Naive B cell (primary cell): ENCODE data around the gene DNM3. TPM values are rescaled to one million over a fixed set of nuclear protein-coding genes. Genes with fewer than 3 reads are reported as not detected.

ENCODE experiments used
- ATAC-seq, 2 donors: fragments of 150-1000 bp; cut with Tn5 transposase; 2 replicates each; pipeline ENCODE4 v1.10.0; 2021; ENCODE audit warnings: low read depth in 2 of 2, mild to moderate bottlenecking in 2 of 2, moderate library complexity in 2 of 2
- DNase-seq: peaks from one replicate; pipeline ENCODE4 v3.0.0; 2022
- H3K27ac Mint-ChIP-seq, 6 donors: one replicate each; pipeline ENCODE4 v1.8.0; 2020 to 2022; ENCODE audit warnings: mild to moderate bottlenecking in 6 of 6, mixed read lengths in 6 of 6, moderate library complexity in 5 of 6, inconsistent platforms in 2 of 6
- H3K27me3 Mint-ChIP-seq, 3 donors: one replicate each; pipeline ENCODE4 v1.8.0; 2021 to 2022; ENCODE audit warnings: mixed read lengths in 3 of 3, mild to moderate bottlenecking in 1 of 3
- H3K36me3 Mint-ChIP-seq, 2 donors: one replicate each; pipeline ENCODE4 v1.8.0; 2020 to 2022; ENCODE audit warnings: mixed read lengths in 2 of 2, inconsistent platforms in 1 of 2, mild to moderate bottlenecking in 1 of 2
- H3K4me1 Mint-ChIP-seq, 3 donors: one replicate each; pipeline ENCODE4 v1.8.0; 2020 to 2022; ENCODE audit warnings: mixed read lengths in 3 of 3, inconsistent platforms in 1 of 3, mild to moderate bottlenecking in 1 of 3, moderate library complexity in 1 of 3
- H3K4me3 Mint-ChIP-seq, 8 donors: one replicate each; pipeline ENCODE4 v1.8.0; 2020 to 2022; ENCODE audit warnings: mild to moderate bottlenecking in 8 of 8, mixed read lengths in 8 of 8, moderate library complexity in 8 of 8, inconsistent platforms in 2 of 8
- H3K9me3 Mint-ChIP-seq, 7 donors: one replicate each; pipeline ENCODE4 v1.8.0; 2020 to 2022; ENCODE audit warnings: mixed read lengths in 7 of 7, mild to moderate bottlenecking in 5 of 7, inconsistent platforms in 2 of 7, moderate library complexity in 1 of 7
- polyA plus RNA-seq, 6 donors: library from polyadenylated mRNA; unstranded; fragments of 300-500 nt; fragmentation: Illumina TruSeq; gene quantifications; one replicate each; pipeline ENCODE4 v1.2.3, GENCODE V29; 2021; ENCODE audit warnings: low read depth in 6 of 6

The DNM3 gene
- polyA plus RNA-seq, 6 donors from 2014 or later = 0.32 to 6.6 (median 0.57) TPM

- H3K4me1 Mint-ChIP-seq = no peaks in the 10 kb centered on the region
- ATAC-seq (no peak), DNase-seq (no peak)
- no peaks in the 10 kb centered on the region for H3K27me3 Mint-ChIP-seq
- H3K9me3 Mint-ChIP-seq = peaks cover 0 to 1% (median 0%) of the 10 kb centered on the region in 7 donors
- no peaks in the 10 kb centered on the region for H3K36me3 Mint-ChIP-seq
- H3K27ac Mint-ChIP-seq = no peak overlapping the region
- no peak overlapping the region for H3K4me3 Mint-ChIP-seq
These were observed 6.5 kb upstream of the DNM3 start for GRCh38 chr1:171834821-171835220.

DNA sequence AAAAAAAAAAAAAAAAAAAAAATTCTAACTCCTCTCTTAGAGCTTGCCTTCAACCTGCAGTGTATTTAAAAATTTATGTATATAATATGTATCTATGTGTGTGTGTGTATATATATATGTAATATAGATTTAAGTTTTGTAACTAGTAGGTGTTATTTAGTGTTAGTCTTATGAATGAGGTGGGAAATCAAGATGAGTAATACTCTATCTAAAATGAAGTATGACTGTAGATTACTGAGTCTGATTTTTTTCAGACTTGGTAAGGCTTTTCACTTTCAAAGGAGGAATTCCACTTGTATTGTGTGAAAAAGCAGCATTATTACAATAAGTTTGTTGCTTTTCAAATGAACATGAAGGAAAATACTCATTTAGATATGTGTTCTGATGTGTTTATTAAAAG, 5.4 kb upstream of the DNM3 start:
- Mint-ChIP-seq H3K9me3 (no peaks in the 10 kb centered on the region), H3K4me3 (no peak overlapping the region), H3K27me3 (no peaks in the 10 kb centered on the region), H3K27ac (no peak overlapping the region), H3K36me3 (no peaks in the 10 kb centered on the region), H3K4me1 (peaks cover 4 to 5% (median 5%) of the 10 kb centered on the region in 3 donors)
- no peak for DNase-seq
- no peak for ATAC-seq

GRCh38 chr1:171841931-171842761, 848 bp downstream of the DNM3 start:
- peaks cover 16 to 18% (median 18%) of the 10 kb centered on the region in 3 donors for H3K4me1 Mint-ChIP-seq
- peak; percentile 3 to 17 for ATAC-seq

DNA sequence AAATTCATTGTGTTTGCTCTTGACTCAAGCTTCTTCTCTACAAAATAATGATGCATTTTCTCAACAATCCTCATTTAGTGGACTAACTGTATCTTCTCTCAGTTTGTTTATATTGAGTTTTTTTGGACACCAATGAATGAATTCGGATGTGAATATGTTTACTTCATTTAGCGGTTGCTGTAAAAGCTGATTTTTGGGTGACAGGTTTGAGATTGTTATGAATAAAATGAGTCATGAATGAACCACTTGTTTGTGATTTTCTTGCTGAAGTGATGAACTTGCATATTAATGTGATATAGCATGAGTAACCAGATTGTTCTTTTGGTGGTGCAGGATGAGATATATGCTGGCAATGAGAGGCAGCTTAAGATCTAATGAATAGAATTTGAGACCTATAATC, 3.1 kb downstream of the DNM3 start:
- no peak overlapping the region for H3K27ac Mint-ChIP-seq
- no peak for DNase-seq
- ATAC-seq = no peak
- H3K36me3 Mint-ChIP-seq = no peaks in the 10 kb centered on the region
- H3K4me3 Mint-ChIP-seq = peak overlapping the region in 1 of 8 donors; percentile 5
- peaks cover 16 to 18% (median 18%) of the 10 kb centered on the region in 3 donors for H3K4me1 Mint-ChIP-seq
- no peaks in the 10 kb centered on the region for H3K9me3 Mint-ChIP-seq
- peaks cover 15 to 21% (median 16%) of the 10 kb centered on the region in 3 donors for H3K27me3 Mint-ChIP-seq

More at GRCh38 chr1:171841931-171842761, 848 bp downstream of the DNM3 start:
- H3K9me3 Mint-ChIP-seq = no peaks in the 10 kb centered on the region
- H3K36me3 Mint-ChIP-seq = no peaks in the 10 kb centered on the region
- DNase-seq = peak; percentile 20
- H3K4me3 Mint-ChIP-seq = peak overlapping the region; percentile 81 to 95 (median 92)
- peak overlapping the region in 4 of 6 donors; percentile 33 to 94 (median 64) for H3K27ac Mint-ChIP-seq
- peaks cover 11 to 21% (median 16%) of the 10 kb centered on the region in 3 donors for H3K27me3 Mint-ChIP-seq

- no peak overlapping the region for H3K4me3 Mint-ChIP-seq
- no peak for DNase-seq
- H3K27ac Mint-ChIP-seq = no peak overlapping the region
- H3K4me1 Mint-ChIP-seq = peaks cover 11 to 12% (median 12%) of the 10 kb centered on the region in 3 donors
- no peaks in the 10 kb centered on the region for H3K36me3 Mint-ChIP-seq
- peaks cover 20 to 27% (median 22%) of the 10 kb centered on the region in 3 donors for H3K27me3 Mint-ChIP-seq
- no peaks in the 10 kb centered on the region for H3K9me3 Mint-ChIP-seq
- no peak for ATAC-seq
These were observed 4.7 kb downstream of the DNM3 start for GRCh38 chr1:171845998-171846397.

DNA sequence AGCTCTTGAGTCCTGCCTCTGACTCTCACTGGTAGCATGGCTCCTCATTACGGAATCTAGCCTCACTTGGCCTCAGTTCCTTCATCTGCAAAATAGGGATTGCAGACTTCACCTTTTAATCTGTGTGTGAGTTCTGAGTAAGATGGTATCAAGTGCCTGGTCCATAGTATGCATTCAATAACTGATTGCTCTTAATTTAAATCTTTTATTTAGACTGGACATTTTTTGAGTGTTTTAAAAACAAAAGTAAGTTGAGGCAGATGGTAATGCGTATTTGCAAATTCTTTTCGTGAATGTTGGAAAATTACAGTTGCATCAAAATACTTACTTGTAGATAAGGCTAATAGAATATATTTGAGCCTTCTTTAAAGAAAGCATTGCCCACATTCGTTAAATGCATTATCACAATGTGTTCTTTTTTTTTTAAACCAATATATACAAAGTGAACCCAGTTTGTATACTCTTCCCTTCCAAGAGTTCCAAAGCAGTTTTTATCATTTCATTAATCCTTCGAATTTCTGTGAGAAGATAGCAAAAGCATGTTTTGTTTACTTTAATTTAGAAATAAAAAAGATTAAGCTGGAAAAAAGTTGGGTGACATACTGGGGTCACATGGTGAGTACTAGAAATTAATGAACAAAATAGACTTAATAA, 8.1 kb downstream of the DNM3 start:
- no peak for DNase-seq
- Mint-ChIP-seq H3K9me3 (no peaks in the 10 kb centered on the region), H3K4me3 (no peak overlapping the region), H3K27ac (no peak overlapping the region), H3K36me3 (no peaks in the 10 kb centered on the region), H3K27me3 (peaks cover 13 to 17% (median 14%) of the 10 kb centered on the region in 3 donors), H3K4me1 (no peaks in the 10 kb centered on the region)
- ATAC-seq = no peak

- no peaks in the 10 kb centered on the region for H3K36me3 Mint-ChIP-seq
- peaks cover 10 to 22% (median 15%) of the 10 kb centered on the region in 3 donors for H3K27me3 Mint-ChIP-seq
- ATAC-seq = no peak
- H3K27ac Mint-ChIP-seq = no peak overlapping the region
- no peak overlapping the region for H3K4me3 Mint-ChIP-seq
- DNase-seq = no peak
- peaks cover 0 to 3% (median 0%) of the 10 kb centered on the region in 7 donors for H3K9me3 Mint-ChIP-seq
- H3K4me1 Mint-ChIP-seq = no peaks in the 10 kb centered on the region
These were observed 9.5 kb downstream of the DNM3 start for GRCh38 chr1:171850651-171851350.

- H3K9me3 Mint-ChIP-seq = peaks cover 3 to 9% (median 6%) of the 10 kb centered on the region in 7 donors
These were observed 11.0 kb downstream of the DNM3 start for GRCh38 chr1:171852272-171852671.

DNA sequence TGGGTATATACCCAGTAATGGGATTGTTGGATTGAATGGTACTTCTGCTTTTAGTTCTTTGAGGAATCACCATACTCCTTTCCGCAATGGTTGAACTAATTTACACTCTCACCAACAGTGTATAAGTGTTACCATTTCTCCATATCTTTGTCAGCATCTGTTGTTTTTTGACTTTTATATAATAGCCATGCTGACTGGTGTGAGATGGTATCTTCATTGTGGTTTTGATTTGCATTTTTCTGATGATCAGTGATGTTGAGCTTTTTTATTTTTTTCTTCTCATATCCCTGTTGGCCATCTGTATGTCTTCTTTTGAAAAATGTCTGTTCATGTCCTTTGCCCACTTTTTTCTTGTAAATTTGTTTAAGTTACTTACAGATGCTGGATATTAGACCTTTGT, 14.1 kb downstream of the DNM3 start:
- ATAC-seq (no peak), DNase-seq (no peak)
- no peaks in the 10 kb centered on the region for H3K4me1 Mint-ChIP-seq
- no peak overlapping the region for H3K27ac Mint-ChIP-seq
- H3K4me3 Mint-ChIP-seq = no peak overlapping the region
- H3K36me3 Mint-ChIP-seq = peaks cover 17 to 26% of the 10 kb centered on the region in 2 donors
- H3K9me3 Mint-ChIP-seq = peaks cover 6 to 26% (median 14%) of the 10 kb centered on the region in 7 donors
- peaks cover 26 to 41% (median 36%) of the 10 kb centered on the region in 3 donors for H3K27me3 Mint-ChIP-seq

More at GRCh38 chr1:171852272-171852671, 11.0 kb downstream of the DNM3 start:
- DNase-seq = no peak
- Mint-ChIP-seq H3K27ac (no peak overlapping the region), H3K36me3 (peaks cover 9% of the 10 kb centered on the region in 2 donors), H3K4me3 (no peak overlapping the region), H3K27me3 (peaks cover 20 to 29% (median 25%) of the 10 kb centered on the region in 3 donors), H3K4me1 (no peaks in the 10 kb centered on the region)
- no peak for ATAC-seq

- H3K4me3 Mint-ChIP-seq = no peak overlapping the region
- H3K27ac Mint-ChIP-seq = no peak overlapping the region
- H3K27me3 Mint-ChIP-seq = peaks cover 27 to 35% (median 33%) of the 10 kb centered on the region in 3 donors
- DNase-seq = no peak
- H3K4me1 Mint-ChIP-seq = no peaks in the 10 kb centered on the region
- ATAC-seq = no peak
- H3K36me3 Mint-ChIP-seq = peaks cover 17 to 26% of the 10 kb centered on the region in 2 donors
- H3K9me3 Mint-ChIP-seq = peaks cover 6 to 26% (median 16%) of the 10 kb centered on the region in 7 donors
These were observed 17.4 kb downstream of the DNM3 start for GRCh38 chr1:171858696-171859095.

- Mint-ChIP-seq H3K27me3 (peaks cover 16 to 33% (median 32%) of the 10 kb centered on the region in 3 donors), H3K9me3 (peaks cover 6 to 26% (median 16%) of the 10 kb centered on the region in 7 donors), H3K36me3 (peaks cover 17 to 26% of the 10 kb centered on the region in 2 donors), H3K27ac (no peak overlapping the region), H3K4me1 (no peaks in the 10 kb centered on the region), H3K4me3 (peak overlapping the region in 1 of 8 donors; percentile 3)
- DNase-seq = no peak
- no peak for ATAC-seq
These were observed 19.4 kb downstream of the DNM3 start for GRCh38 chr1:171860696-171861095.

GRCh38 chr1:171863531-171863930, 22.2 kb downstream of the DNM3 start:
- Mint-ChIP-seq H3K4me1 (no peaks in the 10 kb centered on the region), H3K27ac (no peak overlapping the region), H3K36me3 (peaks cover 5 to 10% of the 10 kb centered on the region in 2 donors), H3K9me3 (peaks cover 0 to 8% (median 5%) of the 10 kb centered on the region in 7 donors), H3K4me3 (no peak overlapping the region), H3K27me3 (peaks cover 11 to 15% (median 14%) of the 10 kb centered on the region in 3 donors)
- DNase-seq = no peak
- ATAC-seq = no peak

- Mint-ChIP-seq H3K27ac (no peak overlapping the region), H3K4me1 (no peaks in the 10 kb centered on the region), H3K36me3 (peaks cover 0 to 2% of the 10 kb centered on the region in 2 donors), H3K27me3 (peaks cover 5 to 7% (median 7%) of the 10 kb centered on the region in 3 donors), H3K9me3 (peaks cover 0 to 1% (median 0%) of the 10 kb centered on the region in 7 donors), H3K4me3 (no peak overlapping the region)
- DNase-seq (no peak), ATAC-seq (no peak)
These were observed 23.0 kb downstream of the DNM3 start for GRCh38 chr1:171864308-171864707.
